PC-3 (cell line): ENCODE measurements around the gene PRKAR1B. TPM values are rescaled to one million over a fixed set of nuclear protein-coding genes. Genes with fewer than 3 reads are reported as not detected.
A peak's percentile ranks its signal among the peaks of the same experiment; 100 is the strongest.

Experiments used
- ATAC-seq: fragments of 200-7000 bp; cut with Tn5 transposase; 2 replicates; pipeline ENCODE4 v1.9.1; 2020; ENCODE audit warnings: mild to moderate bottlenecking, moderate library complexity
- Bru-seq: library from RNA; stranded (reverse); fragments of 400-500 nt; gene quantifications from one replicate; lab custom pipeline; 2021; lab: Mats Ljungman, UMichigan
- BruChase-seq, 2 experiments: library from RNA; stranded (reverse); fragments of 400-500 nt; gene quantifications; one replicate each; lab custom pipeline; 2021; lab: Mats Ljungman, UMichigan
- BruUV-seq: library from RNA; stranded (reverse); fragments of 400-500 nt; replicated peaks from 2 replicates; lab custom pipeline; 2021; lab: Mats Ljungman, UMichigan
- CTCF ChIA-PET: fragments of 300-600 bp; sonication (Branson Sonifier 250); formaldehyde crosslinking; loops from one replicate; lab custom pipeline; 2022; ENCODE audit warnings: antibody characterized with exemption; lab: Charles Lee
- POLR2A ChIA-PET: fragments of 300-600 bp; sonication (Branson Sonifier 250); formaldehyde crosslinking; loops from one replicate; lab custom pipeline; 2022; ENCODE audit warnings: antibody characterized with exemption; ENCODE audit not compliant: unreplicated experiment; lab: Charles Lee
- DNase-seq: peaks from one replicate; pipeline ENCODE4 v3.0.0-alpha.2; 2015
- H2AFZ ChIP-seq: fragments of 300-600 bp; sonication (generic); 2 replicates; pipeline ENCODE4 v1.6.0; 2016; ENCODE audit warnings: antibody characterized with exemption, low read length
- H3F3A ChIP-seq: fragments of 300-600 bp; sonication (generic); one replicate; pipeline ENCODE4 v1.6.0; 2017; ENCODE audit warnings: antibody characterized with exemption, low read length, control low read depth, mild to moderate bottlenecking; ENCODE audit not compliant: unreplicated experiment
- H3K27ac ChIP-seq: fragments of 300-600 bp; sonication (generic); 2 replicates; pipeline ENCODE4 v1.5.1; 2016; ENCODE audit warnings: mild to moderate bottlenecking, low read length
- H3K27me3 ChIP-seq: fragments of 300-600 bp; sonication (generic); 2 replicates; pipeline ENCODE4 v1.6.1; 2016; ENCODE audit warnings: low read length, mixed read lengths
- H3K36me3 ChIP-seq: fragments of 300-600 bp; sonication (generic); 2 replicates; pipeline ENCODE4 v1.6.1; 2016; ENCODE audit warnings: low read depth, mixed run types, low read length, mixed read lengths
- H3K4me1 ChIP-seq: fragments of 300-600 bp; sonication (generic); 2 replicates; pipeline ENCODE4 v1.5.1; 2016; ENCODE audit warnings: low read length; ENCODE audit not compliant: insufficient read depth
- H3K4me2 ChIP-seq: fragments of 300-600 bp; sonication (generic); 2 replicates; pipeline ENCODE4 v1.6.0; 2016; ENCODE audit warnings: low read length
- H3K4me3 ChIP-seq: fragments of 300-600 bp; sonication (generic); 2 replicates; pipeline ENCODE4 v1.5.1; 2016; ENCODE audit warnings: mild to moderate bottlenecking, low read length, mixed read lengths
- H3K79me2 ChIP-seq: fragments of 300-600 bp; sonication (generic); 2 replicates; pipeline ENCODE4 v1.6.1; 2017; ENCODE audit warnings: low read length, mixed read lengths
- H3K9ac ChIP-seq: fragments of 300-600 bp; sonication (generic); 2 replicates; pipeline ENCODE4 v1.6.0; 2016; ENCODE audit warnings: mild to moderate bottlenecking, low read length
- H3K9me2 ChIP-seq: fragments of 300-600 bp; sonication (generic); replicated peaks from 2 replicates; pipeline ENCODE4 v1.6.1; 2016; ENCODE audit warnings: mixed run types, low read length, mixed read lengths
- H3K9me3 ChIP-seq: fragments of 300-600 bp; sonication (generic); 2 replicates; pipeline ENCODE4 v1.6.1; 2016; ENCODE audit warnings: low read length, mixed read lengths
- H4K20me1 ChIP-seq: fragments of 300-600 bp; sonication (generic); 2 replicates; pipeline ENCODE4 v1.6.1; 2016; ENCODE audit warnings: low read length, mixed read lengths
- EZH2 ChIP-seq: fragments of 300-600 bp; sonication (generic); IDR thresholded peaks from one replicate; pipeline ENCODE4 v1.6.1; 2017; ENCODE audit warnings: antibody characterized with exemption, mild to moderate bottlenecking, low read length; ENCODE audit not compliant: unreplicated experiment
- EZH2phosphoT487 ChIP-seq: fragments of 300-600 bp; sonication (generic); IDR thresholded peaks from 2 replicates; pipeline ENCODE4 v1.6.1; 2018; ENCODE audit warnings: mild to moderate bottlenecking, antibody characterized with exemption, low read length, borderline replicate concordance
- intact Hi-C: fragments of 100-400 bp; cut with micrococcal nuclease; formaldehyde crosslinking; loops from 2 replicates; pipeline ENCODE4 v1.9.0; 2023
- long read RNA-seq: library from polyadenylated mRNA; unstranded; transcript quantifications from one replicate; pipeline ENCODE4 v2.0.0, GENCODE V29; 2021; ENCODE audit not compliant: unreplicated experiment
- total RNA-seq: library from RNA; depleted of rRNA; stranded (reverse); fragments of >200 nt; gene quantifications from 2 replicates; pipeline ENCODE4 v1.2.3, GENCODE V29; 2014; rRNA removed
- TF ChIP-seq, protein P1 (sequence below): fragments of 300-600 bp; sonication (generic); conservative IDR thresholded peaks from 2 replicates; pipeline ENCODE4 v1.5.1; 2017; ENCODE audit warnings: antibody characterized with exemption, low read depth, mild to moderate bottlenecking, low read length

The PRKAR1B gene
- total RNA-seq (15.6 and 19.1 TPM in 2 replicates), Bru-seq, nascent RNA (percentile 55 among the genes with signal in this experiment), BruChase-seq, experiment 1, labeled RNA remaining after a 6-hour chase (percentile 54 among the genes with signal in this experiment), BruChase-seq, experiment 2, labeled RNA remaining after a 2-hour chase (percentile 50 among the genes with signal in this experiment)
- long read RNA-seq, transcript PRKAR1B-211 (11 exons, 2,533 nt): major isoform, 18 of 82 reads
- long read RNA-seq, transcript PRKAR1B-203 (11 exons, 1,917 nt): minor isoform, 9 of 82 reads
- long read RNA-seq, partial matches to known transcripts: 21 of 82 reads
- long read RNA-seq, other reads (novel, unspliced or antisense): 34 of 82 reads

DNA sequence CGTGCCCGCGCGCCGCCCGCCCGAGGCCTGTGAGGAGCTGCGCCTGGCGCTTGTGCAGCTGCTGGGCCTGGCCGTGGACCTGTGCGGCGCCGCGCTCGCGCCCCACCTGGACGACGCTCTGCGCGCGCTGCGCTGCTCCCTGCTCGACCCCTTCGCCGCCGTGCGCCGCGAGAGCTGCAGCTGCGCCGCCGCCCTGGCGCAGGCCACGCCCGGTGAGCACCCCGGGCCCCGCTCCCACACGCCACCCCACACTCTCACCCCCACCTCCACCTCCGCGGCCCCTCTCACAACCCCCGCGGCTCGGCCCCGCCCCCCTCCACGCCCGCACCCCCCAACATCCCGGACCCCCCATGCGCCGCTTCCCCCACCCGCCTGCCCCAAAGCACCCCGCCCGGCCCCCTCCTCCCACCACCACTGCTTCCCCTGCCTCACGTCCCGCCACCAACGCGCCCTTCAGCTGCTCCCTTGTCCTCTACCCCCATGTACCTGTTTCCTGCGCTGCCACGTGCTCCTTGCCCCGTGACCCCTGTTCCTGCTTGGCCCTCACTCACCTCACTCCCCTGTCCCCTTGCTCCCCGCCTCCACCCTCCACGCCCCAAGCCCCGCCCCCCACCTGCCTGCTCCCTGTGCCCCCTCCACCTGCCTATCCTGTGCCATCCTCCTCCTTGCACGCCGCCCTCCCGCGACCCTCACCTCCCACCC is at the start of gene PRKAR1B:
Gene PRKAR1B (minus strand): TSS at position 178 of the 702 bp plus-strand sequence. CDS start 15,776 bp downstream, outside the sequence.
- H3K4me1 ChIP-seq: peaks cover 27% of the 10 kb centered on the region
- ChIA-PET POLR2A (interaction anchor here (0.6 kb wide), 1 partner anchor 86 kb away, joined by 4 read pairs; no protein-coding TSS in a partner anchor), CTCF (interaction anchor here (0.6 kb wide), 1 partner anchor 88 kb away, joined by 4 read pairs; no protein-coding TSS in a partner anchor)
- peak within 1 kb of the TSS; percentile 66 for H3K27ac ChIP-seq
- no peaks in the 10 kb centered on the region for H3K27me3 ChIP-seq
- no peaks in the 10 kb centered on the region for H3F3A ChIP-seq
- 0 out of 2 replicates have a peak, but pooled peaks cover 3% of the 10 kb centered on the region for H3K9me3 ChIP-seq
- DNase-seq (peak; percentile 20), ATAC-seq (peak; percentile 64)
- H3K4me2 ChIP-seq: peak within 1 kb of the TSS; percentile 91
- peaks cover 76% of the 10 kb centered on the region for H3K79me2 ChIP-seq
- TF ChIP-seq, protein P1, sequence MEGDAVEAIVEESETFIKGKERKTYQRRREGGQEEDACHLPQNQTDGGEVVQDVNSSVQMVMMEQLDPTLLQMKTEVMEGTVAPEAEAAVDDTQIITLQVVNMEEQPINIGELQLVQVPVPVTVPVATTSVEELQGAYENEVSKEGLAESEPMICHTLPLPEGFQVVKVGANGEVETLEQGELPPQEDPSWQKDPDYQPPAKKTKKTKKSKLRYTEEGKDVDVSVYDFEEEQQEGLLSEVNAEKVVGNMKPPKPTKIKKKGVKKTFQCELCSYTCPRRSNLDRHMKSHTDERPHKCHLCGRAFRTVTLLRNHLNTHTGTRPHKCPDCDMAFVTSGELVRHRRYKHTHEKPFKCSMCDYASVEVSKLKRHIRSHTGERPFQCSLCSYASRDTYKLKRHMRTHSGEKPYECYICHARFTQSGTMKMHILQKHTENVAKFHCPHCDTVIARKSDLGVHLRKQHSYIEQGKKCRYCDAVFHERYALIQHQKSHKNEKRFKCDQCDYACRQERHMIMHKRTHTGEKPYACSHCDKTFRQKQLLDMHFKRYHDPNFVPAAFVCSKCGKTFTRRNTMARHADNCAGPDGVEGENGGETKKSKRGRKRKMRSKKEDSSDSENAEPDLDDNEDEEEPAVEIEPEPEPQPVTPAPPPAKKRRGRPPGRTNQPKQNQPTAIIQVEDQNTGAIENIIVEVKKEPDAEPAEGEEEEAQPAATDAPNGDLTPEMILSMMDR: no peak
- TF ChIP-seq EZH2phosphoT487 (no peak), EZH2 (no peak)
- no TSS peak for BruUV-seq
- intact Hi-C loops: loop anchor here (2.0 to 5.0 kb wide), 2 partner anchors 86 to 210 kb away; partner anchors contain the start of gene PDGFA
- peaks cover 33% of the 10 kb centered on the region for H3K36me3 ChIP-seq
- no peaks in the 10 kb centered on the region for H4K20me1 ChIP-seq
- peak within 1 kb of the TSS; percentile 77 for H3K4me3 ChIP-seq
- H2AFZ ChIP-seq: peak within 1 kb of the TSS; percentile 64; the same call in 1 of the 2 replicates
- peak within 1 kb of the TSS; percentile 83 for H3K9ac ChIP-seq
- no peaks in the 10 kb centered on the region for H3K9me2 ChIP-seq

DNA sequence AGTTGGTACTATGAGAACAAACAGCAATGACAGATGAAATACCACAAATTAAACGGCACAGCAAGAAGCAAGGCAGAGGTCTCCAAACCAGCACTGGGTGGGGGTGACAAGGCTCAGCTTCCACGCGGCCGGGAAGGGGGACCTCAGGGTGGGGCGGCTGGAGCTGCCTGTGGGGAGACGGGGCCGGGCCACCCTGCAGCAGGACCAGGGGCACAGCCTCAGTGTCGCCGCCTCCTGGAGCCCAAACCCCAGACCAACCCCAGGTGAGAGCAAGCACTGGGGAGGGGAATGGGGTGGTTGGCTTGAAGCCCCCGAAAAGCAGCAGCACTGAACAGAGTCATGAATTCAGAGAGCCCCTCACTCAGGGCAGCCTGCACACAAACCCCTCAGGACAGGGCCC is 49.3 kb upstream of the PRKAR1B start:
- CTCF ChIA-PET: no interaction called here
- intact Hi-C loops: no loop called here
- Histone ChIP-seq H3F3A (no peaks in the 10 kb centered on the region), H3K79me2 (no peaks in the 10 kb centered on the region), H3K27ac (no peak overlapping the region), H3K4me1 (no peaks in the 10 kb centered on the region), H3K36me3 (peaks cover 12% of the 10 kb centered on the region; the same call in 1 of the 2 replicates), H3K9me3 (no peaks in the 10 kb centered on the region), H3K9me2 (no peaks in the 10 kb centered on the region), H4K20me1 (no peaks in the 10 kb centered on the region), H3K4me3 (no peak overlapping the region), H2AFZ (no peak overlapping the region), H3K27me3 (no peaks in the 10 kb centered on the region), H3K9ac (no peak overlapping the region), H3K4me2 (no peak overlapping the region)
- POLR2A ChIA-PET: no interaction called here
- no TSS peak for BruUV-seq
- DNase-seq (no peak), ATAC-seq (no peak)
- TF ChIP-seq EZH2phosphoT487: no peak
- TF ChIP-seq, protein P1: no peak
- no peak for TF ChIP-seq EZH2
